ENCODE results near the gene HLCS. TPM values are rescaled to one million over a fixed set of nuclear protein-coding genes. Genes with fewer than 3 reads are reported as not detected.
"Not testable (repeated sequence)": the region's sequence is repeated elsewhere in the genome, so short reads cannot be mapped to it uniquely, and the experiment has no call there.

The HLCS gene
- total RNA-seq (2014; rRNA removed; shearing (Covaris generic)), result 11.9 and 16.9 TPM in 2 replicates

DNA sequence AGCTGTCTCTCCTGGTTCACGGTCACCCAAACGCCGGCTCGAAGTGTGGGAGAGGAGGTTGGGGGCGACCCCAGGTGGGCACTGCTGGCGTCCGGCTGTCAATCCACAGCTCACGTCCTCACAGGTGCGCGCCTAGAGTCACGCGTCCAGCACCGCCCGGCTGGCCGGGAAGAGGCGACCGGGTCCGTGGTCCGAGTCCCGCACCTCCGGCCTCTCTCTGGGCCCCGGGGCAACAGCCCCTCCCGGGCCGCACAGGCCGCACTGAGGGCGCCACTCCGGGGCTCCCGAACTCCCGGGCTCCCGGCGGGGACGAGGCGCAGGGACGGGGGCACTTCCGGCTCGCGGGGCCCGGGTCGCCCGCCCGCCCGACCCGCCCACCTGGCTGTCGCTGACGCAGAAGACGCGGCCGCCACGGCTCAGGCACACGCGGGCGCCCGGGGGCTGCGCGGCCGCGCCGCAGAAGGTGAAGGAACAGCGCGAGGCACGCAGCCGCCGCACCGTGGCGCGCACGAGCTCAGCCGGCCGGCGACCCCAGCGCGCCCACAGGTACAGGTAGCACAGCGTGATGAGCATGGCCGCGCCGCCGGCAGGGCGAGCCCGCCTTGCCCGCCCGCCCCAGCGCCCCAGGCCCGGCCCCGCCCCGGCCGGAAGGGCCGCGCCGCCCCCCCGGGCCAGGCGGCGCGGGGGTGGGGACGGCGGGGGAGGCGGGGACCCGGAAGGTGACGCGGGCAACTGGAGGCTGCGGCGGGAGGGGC lies at the start of gene HLCS:
Gene HLCS, minus strand, starts transcription at position 604 of the 755 bp plus-strand sequence. Its CDS starts 31 bp downstream, at position 573.
- DNase-seq (ENCODE audit: low read depth), result peak; percentile 70

DNA sequence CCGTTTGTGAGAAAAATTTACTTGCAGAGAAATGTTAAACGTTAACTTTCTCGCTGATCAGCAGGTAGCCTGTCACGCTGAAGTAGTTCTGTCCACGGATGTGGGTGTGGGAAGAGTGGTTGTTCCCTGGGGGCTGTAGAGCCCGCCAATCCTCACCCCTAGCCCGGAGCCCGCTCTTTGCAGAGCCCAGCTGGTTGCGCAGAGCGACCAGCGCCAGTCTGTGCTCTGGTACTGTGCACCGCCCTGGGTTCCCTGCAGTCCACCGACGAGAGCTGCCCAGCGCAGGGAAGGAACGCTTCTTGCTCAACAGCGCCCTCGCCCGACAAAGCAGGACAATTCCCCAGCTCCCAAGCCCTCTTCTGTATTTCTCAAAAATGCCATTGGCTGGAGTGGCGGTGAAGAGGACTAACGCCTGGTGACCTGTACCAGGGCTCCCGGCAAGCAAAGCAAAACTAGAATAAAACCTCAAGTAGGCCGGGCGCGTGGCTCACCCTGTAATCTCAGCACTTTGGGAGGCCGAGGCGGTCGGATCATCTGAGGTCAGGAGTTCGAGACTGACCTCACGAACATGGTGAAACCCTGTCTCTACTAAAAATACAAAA lies 43.4 kb upstream of the HLCS start:
- DNase-seq (ENCODE audit: low read depth), result peak; percentile 73

DNA sequence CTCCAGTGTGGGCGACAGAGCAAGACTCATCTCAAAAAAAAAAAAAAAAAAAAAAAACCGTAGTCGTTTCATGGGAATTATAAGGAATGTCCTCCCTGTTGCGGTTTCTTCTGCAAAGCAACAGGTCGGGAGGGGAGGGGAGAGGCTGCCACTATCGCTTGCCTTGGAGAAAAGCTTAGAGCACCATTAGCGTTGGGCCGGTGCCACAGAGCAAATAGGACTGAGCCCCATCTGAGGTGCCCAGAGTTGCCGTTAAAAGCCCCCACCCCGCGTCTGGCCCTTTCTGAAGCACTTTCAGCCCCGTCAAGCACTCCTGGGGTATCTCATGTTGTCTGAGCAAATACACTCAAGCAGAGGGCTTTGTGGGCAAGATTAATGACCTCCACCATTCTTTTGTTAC lies 42.3 kb upstream of the HLCS start:
- no peak for DNase-seq (ENCODE audit: low read depth)

DNA sequence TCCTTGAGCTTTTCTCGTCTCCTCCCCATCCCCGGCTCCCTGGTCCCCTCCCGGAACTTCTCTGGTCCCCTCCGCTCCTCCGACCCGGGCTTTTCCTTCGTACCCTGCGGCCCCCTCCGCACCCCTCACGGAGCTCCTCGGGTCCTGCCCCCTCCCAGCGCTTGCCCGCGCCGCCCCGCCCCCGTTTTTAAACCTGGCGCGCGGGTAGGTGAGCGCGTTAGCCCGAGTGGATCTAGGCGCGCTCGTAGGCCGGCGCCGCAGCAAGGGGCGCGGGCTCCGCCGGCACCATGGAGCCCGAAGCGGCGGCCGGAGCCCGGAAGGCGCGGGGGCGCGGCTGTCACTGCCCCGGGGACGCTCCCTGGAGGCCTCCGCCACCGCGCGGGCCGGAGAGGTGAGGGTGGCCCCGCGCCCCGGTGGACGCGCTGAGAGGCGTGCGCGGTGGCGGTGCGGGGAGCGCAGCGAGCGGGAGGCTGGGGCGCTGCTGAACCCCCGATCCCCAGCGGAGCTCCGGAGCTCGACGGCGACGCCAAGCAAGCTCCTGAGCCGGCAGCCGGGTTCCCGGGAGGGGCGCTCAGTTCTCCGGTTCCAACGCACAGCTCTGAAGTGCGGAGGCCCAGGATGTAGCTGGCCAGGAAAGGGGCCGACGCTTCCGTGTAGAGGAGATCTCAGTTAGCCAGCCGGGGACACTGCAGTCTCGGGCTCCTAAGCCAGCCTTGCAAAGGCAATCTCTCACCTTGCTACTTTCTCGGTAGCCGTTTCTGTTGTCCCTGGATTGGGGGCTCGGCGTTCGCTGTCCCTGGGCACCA lies 40.2 kb upstream of the HLCS start, which contains the start of gene RIPPLY3:
Gene RIPPLY3, plus strand, starts transcription at position 217 of the 806 bp plus-strand sequence. Its CDS starts 71 bp downstream, at position 288.
- DNase-seq (ENCODE audit: low read depth), result no peak

DNA sequence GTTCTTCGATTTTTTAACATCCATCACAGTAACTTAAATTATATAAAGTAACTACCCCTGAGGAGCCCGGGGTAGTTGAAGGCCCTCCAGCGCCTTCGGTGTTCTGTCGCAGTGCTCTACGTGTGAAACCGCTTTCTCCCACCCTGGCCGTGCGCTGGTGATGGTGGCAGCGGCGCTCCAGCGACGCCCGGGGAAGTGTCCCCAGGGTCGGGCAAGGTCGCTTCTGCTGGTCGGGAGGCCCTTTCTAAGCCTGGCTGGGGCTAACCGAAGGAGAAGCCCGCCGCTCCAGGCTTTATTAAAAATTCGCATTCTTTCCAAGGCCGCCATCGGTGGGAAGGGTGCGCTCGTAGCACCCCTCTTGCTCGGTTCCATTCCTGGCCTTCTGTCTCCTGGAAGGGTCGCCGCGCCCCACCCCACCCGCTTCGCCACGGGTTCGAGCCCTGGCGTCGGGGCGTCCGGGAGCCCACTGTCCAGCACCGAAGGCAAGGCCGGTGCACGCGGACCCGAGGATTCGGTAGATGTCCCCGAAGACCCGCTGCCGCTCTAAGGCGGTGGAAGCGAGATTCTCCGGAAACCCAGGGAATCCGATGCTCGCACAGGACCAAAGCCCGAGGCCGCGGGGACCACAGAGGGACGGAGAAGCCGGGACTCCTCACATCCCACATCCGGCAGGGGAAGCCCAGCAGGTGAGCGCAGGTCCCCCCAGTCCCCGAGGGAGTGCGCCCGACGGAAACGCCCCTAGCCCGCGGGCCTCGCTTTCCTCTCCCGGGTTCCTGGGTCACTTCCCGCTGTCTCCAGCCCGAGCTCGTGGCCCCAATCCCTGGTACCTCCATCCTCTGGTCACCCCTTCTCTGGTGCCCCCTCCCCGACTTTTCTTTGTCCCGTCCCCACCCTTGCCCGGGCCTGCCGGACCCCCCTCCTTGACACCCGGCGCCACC lies 39.3 kb upstream of the HLCS start:
- no peak for DNase-seq (ENCODE audit: low read depth)

DNA sequence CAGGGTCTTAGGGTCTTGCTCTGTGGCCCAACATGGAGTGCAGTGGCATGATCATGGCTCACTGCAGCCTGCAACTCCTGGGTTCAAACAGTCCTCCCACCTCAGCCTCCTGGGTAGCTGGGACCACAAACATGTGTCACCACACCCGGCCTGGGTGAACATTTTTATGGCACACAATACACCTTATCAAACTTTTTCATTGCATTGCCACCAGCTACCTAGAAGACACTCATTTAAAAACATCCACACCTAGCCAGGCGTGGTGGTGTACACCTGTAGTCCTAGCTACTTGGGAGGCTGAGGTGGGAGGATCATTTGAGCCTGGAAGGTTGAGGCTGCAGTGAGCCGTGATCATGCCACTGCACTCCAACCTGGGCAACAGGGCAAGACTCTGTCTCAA lies 37.4 kb upstream of the HLCS start:
- not testable (repeated sequence) for DNase-seq (ENCODE audit: low read depth)

DNA sequence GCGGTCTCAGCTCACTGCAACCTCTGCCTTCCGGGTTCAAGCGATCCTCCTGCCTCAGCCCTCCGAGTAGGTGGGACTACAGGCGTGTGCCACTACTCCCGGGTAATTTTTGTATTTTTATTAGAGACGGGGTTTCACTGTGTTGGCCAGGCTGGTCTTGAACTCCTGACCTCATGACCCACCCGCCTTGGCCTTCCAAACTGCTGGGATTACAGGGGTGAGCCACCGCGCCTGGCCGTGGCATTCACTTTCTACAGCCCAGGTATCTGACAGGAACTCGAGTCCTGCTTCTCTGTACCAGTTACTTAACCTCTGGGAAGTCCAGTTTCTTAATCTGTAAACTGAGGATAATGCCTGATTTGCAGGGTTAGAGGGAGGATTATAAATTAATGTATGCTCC lies 36.4 kb upstream of the HLCS start:
- not testable (repeated sequence) for DNase-seq (ENCODE audit: low read depth)

DNA sequence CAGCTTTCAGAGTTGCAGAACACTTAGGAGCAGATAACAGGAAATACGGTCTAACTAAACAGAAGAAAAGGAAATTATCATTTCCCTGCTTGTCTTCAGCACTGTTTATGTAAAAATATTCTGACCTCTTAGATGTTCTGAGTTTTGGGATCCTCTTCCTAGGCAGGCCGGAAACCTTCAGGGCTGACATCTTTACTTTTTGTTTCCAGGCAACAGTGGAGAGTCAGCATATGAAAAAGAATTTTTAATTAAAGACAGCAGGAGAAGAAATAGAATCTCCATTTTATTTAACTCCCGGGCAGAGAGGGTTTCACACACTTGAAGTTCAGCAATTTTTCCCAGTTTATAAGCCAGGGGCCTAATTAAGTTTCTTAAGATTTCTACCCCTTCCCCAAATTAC lies 35.0 kb upstream of the HLCS start:
- DNase-seq (ENCODE audit: low read depth), result peak; percentile 6

DNA sequence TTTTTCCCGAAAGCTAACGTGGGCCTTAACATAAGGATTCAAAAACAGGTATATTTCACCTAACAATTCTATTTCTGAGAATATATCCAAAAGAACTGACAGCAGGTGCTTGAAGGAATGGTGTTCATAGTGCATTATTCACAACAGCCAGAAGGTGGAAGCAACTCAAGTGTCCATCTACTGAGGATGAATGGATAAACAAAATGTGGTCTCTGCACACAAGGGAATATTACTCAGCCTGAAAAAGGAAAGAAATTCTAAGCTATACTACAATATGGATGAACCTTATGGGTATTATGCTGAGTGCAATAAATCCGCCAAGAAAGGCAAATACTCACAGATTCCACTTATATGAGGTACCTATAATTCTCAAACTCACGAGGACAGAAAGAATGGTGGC lies 33.9 kb upstream of the HLCS start:
- no peak for DNase-seq (ENCODE audit: low read depth)

DNA sequence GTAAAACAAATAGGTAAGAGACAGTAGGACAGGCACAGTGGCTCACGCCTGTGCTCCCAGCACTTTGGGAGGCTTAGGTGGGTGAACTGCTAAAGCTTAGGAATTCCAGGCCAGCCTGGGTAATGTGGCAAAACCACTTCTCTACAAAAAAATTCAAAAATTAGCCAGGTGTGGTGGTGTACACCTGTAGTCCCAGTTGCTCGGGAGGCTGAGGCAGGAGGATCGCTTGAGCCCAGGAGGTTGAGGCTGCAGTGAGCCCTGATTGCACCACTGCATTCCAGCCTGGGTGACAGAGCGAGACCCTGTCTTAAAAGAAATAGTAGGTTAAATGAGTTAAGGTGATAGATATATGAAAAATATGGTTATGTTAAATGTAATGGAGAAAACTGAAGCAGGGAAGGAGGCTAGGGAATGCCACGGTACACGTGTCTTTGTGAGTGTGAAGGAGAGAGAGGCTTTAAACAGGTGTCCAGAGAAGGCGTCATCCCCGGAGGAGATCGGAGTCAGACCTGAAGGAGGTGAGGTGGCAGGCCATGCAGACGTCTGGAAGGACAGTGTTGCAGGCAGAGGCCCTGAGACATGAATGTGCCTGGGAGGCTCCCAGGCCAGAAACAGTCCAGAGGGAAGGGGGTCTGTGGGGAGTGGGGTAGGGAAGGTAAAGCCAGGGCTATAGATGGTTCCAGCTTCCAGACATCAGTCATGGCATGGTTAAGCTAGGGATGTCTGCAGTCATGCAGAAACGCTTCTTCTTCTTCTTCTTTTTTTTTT lies 32.8 kb upstream of the HLCS start:
- no peak for DNase-seq (ENCODE audit: low read depth)

DNA sequence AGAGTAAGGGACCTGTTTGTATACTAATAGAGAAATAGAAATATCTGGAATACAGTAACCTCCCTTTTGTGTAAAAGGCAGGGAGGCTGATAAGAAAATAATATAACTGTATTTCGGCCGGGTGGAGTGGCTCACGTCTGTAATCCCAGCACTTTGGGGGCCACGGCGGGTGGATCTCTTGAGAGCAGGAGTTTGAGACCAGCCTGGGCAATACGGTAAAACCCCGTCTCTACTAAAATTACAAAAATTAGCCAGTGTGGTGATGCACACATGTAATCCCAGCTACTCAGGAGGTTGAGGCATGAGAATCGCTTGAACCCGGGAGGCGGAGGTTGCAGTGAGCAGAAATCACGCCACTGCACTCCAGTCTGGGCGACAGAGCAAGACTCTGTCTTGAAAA lies 28.8 kb upstream of the HLCS start:
- not testable (repeated sequence) for DNase-seq (ENCODE audit: low read depth)

DNA sequence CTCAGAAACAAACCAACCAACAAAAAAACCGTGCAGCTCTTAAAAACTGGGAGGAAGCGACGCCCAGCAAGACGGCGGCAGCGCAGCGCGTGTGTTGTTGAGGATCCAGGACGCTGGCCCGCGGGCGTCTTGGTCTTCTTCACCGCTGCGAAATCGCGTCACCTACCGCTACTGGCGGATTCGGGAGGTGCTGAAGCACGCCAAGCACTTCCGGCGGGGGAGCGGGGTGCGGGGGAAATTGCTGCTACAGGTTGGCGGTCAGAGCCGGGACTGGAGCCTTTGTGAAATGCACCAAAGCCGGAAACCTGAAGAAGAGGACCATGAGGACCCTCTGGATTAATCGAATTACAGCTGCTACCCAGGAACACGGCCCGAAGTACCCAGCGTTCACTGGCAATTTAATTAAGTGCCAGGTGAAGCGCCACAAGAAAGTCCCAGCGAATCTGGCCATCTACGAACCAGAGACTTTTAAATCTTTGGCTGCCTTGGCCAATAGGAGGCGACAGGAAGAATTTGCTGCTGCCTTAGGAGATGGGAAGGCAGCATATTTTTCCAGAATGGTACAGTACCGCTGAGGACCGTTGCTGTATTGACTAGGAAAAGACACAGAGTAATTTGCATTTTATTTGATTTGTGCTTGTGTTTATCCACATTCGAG lies 28.2 kb upstream of the HLCS start:
- no peak for DNase-seq (ENCODE audit: low read depth)

DNA sequence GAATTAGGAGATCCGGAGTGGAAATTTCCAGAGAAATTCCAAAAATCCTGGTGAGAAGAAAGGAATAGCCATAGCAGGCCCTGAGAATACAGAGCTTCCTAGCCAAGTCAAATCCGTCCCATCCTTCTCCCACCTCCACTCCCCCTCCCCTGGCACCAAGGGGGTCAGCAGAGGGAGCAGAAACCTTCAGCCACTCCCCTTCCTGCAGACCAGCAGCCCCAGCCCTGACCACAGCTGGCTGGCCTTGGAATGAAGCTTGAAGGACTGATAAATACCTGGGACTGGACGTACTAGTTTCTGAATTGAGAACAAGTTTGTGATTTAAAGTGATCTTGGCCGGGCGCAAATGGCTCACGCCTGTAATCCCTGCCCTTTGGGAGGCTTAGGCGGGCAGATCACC lies 26.2 kb upstream of the HLCS start:
- no peak for DNase-seq (ENCODE audit: low read depth)

DNA sequence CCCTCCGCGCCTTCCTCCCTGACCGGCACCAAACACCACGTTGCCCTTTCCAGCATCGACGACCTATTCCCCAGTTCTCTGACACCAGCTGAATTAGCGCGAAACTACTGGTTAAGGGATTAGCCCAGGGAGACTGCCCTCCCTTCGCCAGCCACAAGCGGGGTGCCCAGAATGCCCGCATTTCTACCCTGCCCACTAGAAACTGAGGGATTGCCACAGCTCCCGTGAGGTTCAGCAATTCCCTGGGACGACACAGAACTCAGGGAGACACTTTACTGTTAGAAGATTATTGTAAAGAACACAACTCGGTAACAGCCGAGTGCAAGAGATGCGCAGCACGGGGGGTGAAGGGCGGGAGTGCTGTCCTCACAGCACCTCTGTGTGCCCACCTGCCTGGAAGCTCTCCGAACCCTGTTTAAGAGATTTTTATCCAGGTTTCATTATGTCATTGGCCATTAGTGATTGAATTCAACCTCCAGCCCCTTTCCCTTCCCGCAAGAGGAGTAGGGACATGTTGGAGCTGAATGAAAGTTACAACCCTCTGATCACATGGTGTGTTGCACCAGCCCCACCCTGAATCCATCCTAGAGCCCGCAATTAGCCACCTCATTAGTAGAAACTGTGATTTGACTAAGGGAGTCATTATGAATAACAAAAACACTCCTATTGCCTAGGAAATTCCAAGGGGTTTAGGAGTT lies 24.2 kb upstream of the HLCS start:
- no peak for DNase-seq (ENCODE audit: low read depth)

DNA sequence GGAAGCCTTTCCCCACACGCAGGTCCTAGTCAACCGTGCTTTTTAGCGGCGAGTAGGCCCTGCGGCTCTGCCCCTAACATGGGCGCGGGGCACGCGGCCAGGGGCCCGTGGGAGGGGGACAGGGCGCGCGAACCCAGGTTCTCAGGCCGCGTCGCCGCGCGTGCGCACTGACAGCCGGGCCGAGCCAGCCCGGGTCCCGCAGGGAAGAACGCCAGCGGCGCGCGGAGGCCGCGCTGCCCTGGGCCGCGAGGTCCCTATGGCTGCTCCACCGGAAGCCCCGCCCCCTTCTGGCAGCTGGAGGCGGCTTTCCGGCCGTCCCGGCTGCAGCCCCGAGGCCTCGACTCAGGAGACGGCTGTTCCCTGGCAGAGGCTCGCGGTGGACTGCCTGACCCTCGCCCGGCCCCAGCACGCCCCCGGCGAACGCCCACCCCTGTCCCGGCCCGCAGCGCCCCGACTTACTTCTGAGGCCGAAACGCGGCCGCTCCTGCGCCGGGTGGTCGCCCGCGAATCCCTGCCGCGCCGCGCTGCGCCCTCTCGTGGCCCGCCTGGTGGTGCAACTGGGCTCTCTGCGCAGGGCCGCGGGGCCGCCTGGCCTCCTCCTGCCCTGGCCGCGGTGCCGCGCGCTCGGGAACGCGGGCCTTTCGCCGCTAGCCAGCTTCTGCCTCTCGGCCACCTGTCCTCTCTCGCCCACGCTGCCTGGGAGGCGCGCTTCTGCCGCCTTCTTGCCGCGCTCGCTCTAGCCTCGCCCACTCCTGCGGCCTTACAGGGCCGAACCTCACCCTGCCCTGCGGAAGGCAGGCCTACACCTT lies 23.4 kb upstream of the HLCS start:
- DNase-seq (ENCODE audit: low read depth), result peak; percentile 85

DNA sequence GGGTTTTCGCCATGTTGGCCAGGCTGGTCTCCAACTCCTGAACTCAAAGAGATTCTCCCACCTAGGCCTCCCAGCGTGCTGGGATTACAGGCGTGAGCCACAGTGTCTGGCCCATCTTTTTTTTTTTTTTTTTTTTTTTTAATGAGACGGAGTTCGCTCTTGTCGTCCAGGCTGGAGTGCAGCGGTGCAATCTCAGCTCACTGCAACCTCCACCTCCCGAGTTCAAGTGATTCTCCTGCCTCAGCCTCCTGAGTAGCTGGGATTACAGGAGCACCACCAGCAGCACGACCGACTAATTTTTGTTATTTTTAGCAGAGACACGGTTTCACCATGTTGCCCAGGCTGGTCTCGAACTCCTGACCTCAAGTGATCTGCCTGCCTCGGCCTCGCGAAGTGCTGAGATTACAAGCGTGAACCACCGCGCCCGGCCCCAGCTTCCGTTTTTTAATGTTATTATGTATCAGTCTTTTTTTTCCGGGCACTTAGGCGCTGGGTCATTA lies 22.8 kb upstream of the HLCS start:
- DNase-seq (ENCODE audit: low read depth), result not testable (repeated sequence)

DNA sequence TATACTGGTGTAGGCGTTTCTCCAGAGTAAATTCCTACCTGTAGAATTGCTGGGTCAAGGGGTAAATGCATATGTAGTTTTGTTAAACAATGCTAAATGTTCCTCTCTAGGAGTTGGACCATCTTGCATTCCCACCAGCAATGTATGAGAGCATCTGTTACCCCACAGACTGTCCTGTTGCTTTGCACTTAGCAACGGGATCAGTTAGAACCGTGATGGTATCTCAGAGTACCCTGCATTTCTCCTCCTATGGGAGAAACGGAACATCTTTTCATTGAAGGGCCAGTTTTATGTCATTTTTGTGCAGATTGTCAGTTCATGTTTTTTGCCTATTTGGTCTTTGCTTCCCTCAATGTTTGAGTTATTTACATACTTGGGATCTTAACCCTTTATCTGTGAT lies 22.1 kb upstream of the HLCS start:
- no peak for DNase-seq (ENCODE audit: low read depth)

DNA sequence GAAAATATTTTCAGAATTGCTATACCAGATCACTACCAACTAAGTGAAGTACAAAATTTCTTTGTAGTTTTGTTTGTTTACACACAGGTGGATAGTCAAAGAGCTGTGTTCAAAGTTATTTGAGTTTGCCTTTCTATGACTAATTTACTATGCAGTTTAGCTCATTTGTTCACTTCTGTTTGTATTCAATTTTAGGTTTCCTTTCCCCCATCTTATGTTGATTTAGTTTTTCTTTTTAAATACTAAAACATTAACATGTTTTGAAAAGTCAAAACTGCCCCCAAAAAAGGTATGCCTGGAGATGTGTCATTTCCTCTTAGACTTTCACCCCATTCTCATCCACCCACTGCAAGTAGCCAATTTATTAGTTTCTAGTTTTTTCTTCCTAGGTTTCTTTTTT lies 21.4 kb upstream of the HLCS start:
- DNase-seq (ENCODE audit: low read depth), result no peak
